MCF 10A (cell line): ENCODE measurements around the gene RPS3. TPM values are rescaled to one million over a fixed set of nuclear protein-coding genes. Genes with fewer than 3 reads are reported as not detected.

Source experiments
- BruUV-seq: library from RNA; stranded (reverse); fragments of 400-500 nt; replicated peaks from 2 replicates; lab custom pipeline; 2021; lab: Mats Ljungman, UMichigan
- CTCF ChIA-PET: fragments of 300-600 bp; sonication (Branson Sonifier 250); formaldehyde crosslinking; extraction: SDS; loops from one replicate; lab custom pipeline; 2021; ENCODE audit warnings: antibody characterized with exemption, inconsistent platforms; lab: Yijun Ruan, JAX
- POLR2A ChIA-PET: fragments of 300-600, 350-650 bp; sonication (Branson Sonifier 250); formaldehyde crosslinking; extraction: SDS; loops from one replicate; lab custom pipeline; 2020; ENCODE audit warnings: antibody characterized with exemption, inconsistent platforms; lab: Yijun Ruan, JAX
- DNase-seq: peaks from one replicate; pipeline ENCODE4 v3.0.0-alpha.2; 2018; ENCODE audit not compliant: unreplicated experiment
- H3K27ac Mint-ChIP-seq: one replicate; pipeline ENCODE4 v1.8.0; 2022; ENCODE audit warnings: mild to moderate bottlenecking, low read depth, mixed read lengths; ENCODE audit not compliant: unreplicated experiment
- H3K27me3 Mint-ChIP-seq: one replicate; pipeline ENCODE4 v1.8.0; 2022; ENCODE audit warnings: mixed read lengths; ENCODE audit not compliant: insufficient read depth, unreplicated experiment
- H3K36me3 Mint-ChIP-seq: one replicate; pipeline ENCODE4 v1.8.0; 2022; ENCODE audit warnings: mild to moderate bottlenecking, moderate library complexity, mixed read lengths; ENCODE audit not compliant: insufficient read depth, unreplicated experiment
- H3K4me1 Mint-ChIP-seq: one replicate; pipeline ENCODE4 v1.8.0; 2022; ENCODE audit warnings: mixed read lengths; ENCODE audit not compliant: insufficient read depth, unreplicated experiment
- H3K4me3 Mint-ChIP-seq: one replicate; pipeline ENCODE4 v1.8.0; 2022; ENCODE audit warnings: mild to moderate bottlenecking, moderate library complexity, mixed read lengths; ENCODE audit not compliant: unreplicated experiment
- H3K9me3 Mint-ChIP-seq: one replicate; pipeline ENCODE4 v1.8.0; 2022; ENCODE audit warnings: mixed read lengths; ENCODE audit not compliant: unreplicated experiment
- intact Hi-C: fragments of 100-400 bp; cut with micrococcal nuclease; formaldehyde crosslinking; loops from 2 replicates; pipeline ENCODE4 v1.14.1; 2022
- total RNA-seq: library from RNA; stranded (reverse); gene quantifications from 2 replicates; pipeline ENCODE4 v1.2.3, GENCODE V29; 2022
- TF ChIP-seq, protein P1 (sequence below): fragments of 200-600 bp; IDR thresholded peaks from one replicate; pipeline ENCODE4 v1.8.0; 2022; ENCODE audit warnings: antibody characterized with exemption, mild to moderate bottlenecking; ENCODE audit not compliant: unreplicated experiment

The RPS3 gene
- total RNA-seq, 1 experiment from 2014 or later, result 3,444 TPM

DNA sequence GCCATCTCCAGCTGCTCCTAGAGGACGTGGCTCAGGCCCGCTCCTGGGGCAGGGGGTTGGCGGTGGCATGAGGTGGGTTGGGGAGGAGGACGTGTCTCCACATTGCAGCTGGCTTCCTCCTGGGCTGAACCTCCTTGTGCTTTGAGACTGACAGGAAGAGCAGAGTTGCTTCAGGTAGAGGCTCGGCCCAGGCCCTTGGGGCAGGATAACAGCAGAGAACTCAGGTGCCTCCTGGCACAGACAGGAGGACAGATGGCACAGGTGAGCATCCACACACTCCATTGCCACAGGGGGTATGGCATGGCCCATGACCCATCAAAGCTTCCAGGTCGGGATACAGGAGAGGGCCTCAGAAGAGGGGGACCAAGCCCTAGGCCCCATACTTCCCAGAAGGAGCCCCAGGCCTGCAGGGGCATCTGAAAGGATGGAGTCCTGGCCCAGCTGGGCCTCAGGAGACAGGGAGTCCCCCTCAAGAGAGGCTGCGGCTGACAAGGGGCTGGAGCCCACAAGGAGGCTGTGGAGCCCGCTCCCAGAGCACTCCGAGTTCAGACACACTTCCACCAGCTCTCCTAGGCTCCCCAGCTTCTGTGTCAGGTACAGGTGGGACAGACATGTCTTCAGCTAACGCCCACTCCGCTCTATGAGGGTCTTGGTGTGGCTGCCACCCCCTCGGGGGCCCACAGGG is 35.7 kb downstream of the RPS3 start:
- no peaks in the 10 kb centered on the region for H3K4me1 Mint-ChIP-seq

DNA sequence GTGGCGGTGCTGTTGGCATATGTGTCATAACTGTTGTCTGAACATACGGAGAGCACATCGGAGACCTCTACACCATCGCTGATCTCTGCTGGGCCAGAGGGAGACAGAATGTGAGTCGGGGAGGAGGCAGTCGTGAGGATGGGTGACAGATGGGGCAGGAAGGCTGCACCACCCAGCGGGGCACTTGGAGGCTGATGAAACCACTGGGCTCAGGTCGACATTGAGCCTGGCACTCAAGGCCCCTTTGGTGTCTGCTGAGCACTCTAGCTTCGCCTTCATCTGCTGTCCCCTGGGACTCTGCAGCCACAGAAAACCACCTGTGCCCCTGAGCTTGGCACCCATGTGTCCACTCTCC is 36.2 kb downstream of the RPS3 start:
- TF ChIP-seq, protein P1, sequence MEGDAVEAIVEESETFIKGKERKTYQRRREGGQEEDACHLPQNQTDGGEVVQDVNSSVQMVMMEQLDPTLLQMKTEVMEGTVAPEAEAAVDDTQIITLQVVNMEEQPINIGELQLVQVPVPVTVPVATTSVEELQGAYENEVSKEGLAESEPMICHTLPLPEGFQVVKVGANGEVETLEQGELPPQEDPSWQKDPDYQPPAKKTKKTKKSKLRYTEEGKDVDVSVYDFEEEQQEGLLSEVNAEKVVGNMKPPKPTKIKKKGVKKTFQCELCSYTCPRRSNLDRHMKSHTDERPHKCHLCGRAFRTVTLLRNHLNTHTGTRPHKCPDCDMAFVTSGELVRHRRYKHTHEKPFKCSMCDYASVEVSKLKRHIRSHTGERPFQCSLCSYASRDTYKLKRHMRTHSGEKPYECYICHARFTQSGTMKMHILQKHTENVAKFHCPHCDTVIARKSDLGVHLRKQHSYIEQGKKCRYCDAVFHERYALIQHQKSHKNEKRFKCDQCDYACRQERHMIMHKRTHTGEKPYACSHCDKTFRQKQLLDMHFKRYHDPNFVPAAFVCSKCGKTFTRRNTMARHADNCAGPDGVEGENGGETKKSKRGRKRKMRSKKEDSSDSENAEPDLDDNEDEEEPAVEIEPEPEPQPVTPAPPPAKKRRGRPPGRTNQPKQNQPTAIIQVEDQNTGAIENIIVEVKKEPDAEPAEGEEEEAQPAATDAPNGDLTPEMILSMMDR, result no peak
- POLR2A ChIA-PET, result no interaction called here
- Mint-ChIP-seq H3K4me3 (no peak overlapping the region), H3K4me1 (no peaks in the 10 kb centered on the region), H3K36me3 (no peaks in the 10 kb centered on the region), H3K27ac (no peak overlapping the region), H3K9me3 (no peaks in the 10 kb centered on the region), H3K27me3 (peaks cover 29% of the 10 kb centered on the region)
- CTCF ChIA-PET, result interaction anchor here (0.9 kb wide), 1 partner anchor 90 kb away, joined by 3 read pairs; the partner anchor contains the start of gene GDPD5
- intact Hi-C loops, result no loop called here
- no TSS peak for BruUV-seq
- no peak for DNase-seq

More for the DNA sequence above, 35.7 kb downstream of the RPS3 start:
- H3K36me3 Mint-ChIP-seq, result no peaks in the 10 kb centered on the region
- BruUV-seq, result no TSS peak
- ChIA-PET POLR2A (no interaction called here), CTCF (interaction anchor here (1.9 kb wide), 1 partner anchor 10 kb away, joined by 9 read pairs; no protein-coding TSS in a partner anchor)
- intact Hi-C loops, result no loop called here
- no peak for DNase-seq
- no peak overlapping the region for H3K4me3 Mint-ChIP-seq
- H3K9me3 Mint-ChIP-seq, result no peaks in the 10 kb centered on the region
- peaks cover 33% of the 10 kb centered on the region for H3K27me3 Mint-ChIP-seq
- no peak overlapping the region for H3K27ac Mint-ChIP-seq
- TF ChIP-seq, protein P1, result no peak

DNA sequence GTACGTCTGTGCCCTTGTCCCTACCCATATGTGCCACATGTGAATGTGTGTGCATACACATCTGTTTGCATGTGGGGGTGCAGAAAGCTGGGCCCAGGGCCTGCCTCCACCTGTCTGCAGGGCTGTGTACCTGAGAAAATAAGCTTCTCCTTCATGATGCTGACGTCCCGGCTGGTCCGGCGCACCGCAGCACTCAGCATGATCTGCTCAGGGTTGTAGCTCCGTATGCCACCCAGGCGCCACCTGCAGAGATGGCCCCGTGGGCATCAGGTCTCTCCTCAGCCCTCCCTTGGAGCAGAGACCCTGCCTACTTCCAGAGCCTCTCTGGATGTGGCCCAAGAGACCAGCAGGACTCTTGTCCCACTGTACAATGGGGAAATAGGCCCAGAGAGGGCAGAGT is 37.5 kb downstream of the RPS3 start:
- DNase-seq, result no peak
- TF ChIP-seq, protein P1, result no peak
- CTCF ChIA-PET, result interaction anchor here (0.8 to 1.0 kb wide), 3 partner anchors 8 to 94 kb away, joined by 3 to 4 read pairs (median 4); partner anchors contain the start of gene GDPD5
- POLR2A ChIA-PET, result no interaction called here
- BruUV-seq, result no TSS peak
- no peak overlapping the region for H3K4me3 Mint-ChIP-seq
- no peaks in the 10 kb centered on the region for H3K9me3 Mint-ChIP-seq
- no peaks in the 10 kb centered on the region for H3K4me1 Mint-ChIP-seq
- intact Hi-C loops, result no loop called here
- no peak overlapping the region for H3K27ac Mint-ChIP-seq
- peaks cover 16% of the 10 kb centered on the region for H3K27me3 Mint-ChIP-seq
- no peaks in the 10 kb centered on the region for H3K36me3 Mint-ChIP-seq

DNA sequence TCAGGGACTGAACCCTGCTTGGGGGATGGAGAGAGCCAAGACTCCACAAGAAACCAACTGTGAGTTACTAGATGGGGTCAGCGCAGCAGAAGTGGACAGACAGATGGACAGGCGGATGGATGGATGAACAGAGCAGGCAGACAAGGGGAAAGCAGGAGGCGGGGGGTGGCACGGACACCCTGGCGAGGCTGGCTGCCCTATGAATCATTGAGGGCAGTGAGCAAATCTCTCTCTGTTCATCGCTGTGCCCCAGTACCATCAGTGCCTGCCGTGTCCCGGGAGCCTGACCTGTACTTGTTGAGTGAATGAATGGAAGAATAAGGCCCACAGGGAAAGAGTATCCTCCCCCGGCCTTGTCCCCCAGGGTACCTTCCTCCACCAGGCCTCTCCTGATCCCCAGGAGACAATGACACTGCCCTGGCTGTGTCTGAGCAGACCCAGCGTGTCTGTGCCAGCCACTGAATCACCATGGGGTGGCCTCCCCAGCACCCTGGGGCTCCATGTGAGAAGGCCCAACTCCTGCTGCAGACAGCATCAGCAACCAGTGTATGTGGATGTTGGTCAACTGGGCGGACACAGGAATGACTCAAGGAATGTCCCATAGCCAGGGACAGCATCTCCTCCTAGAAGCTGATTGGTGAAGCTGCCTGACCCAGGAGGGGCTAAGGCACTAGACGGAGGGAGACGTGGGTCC is 38.8 kb downstream of the RPS3 start:
- ChIA-PET CTCF (interaction anchor here (9.4 kb wide), 1 partner anchor 95 kb away, joined by 284 read pairs; no protein-coding TSS in a partner anchor), POLR2A (no interaction called here)
- H3K27ac Mint-ChIP-seq, result no peak overlapping the region
- TF ChIP-seq, protein P1, result no peak
- BruUV-seq, result no TSS peak
- no peak for DNase-seq
- H3K4me3 Mint-ChIP-seq, result no peak overlapping the region
- H3K9me3 Mint-ChIP-seq, result no peaks in the 10 kb centered on the region
- H3K27me3 Mint-ChIP-seq, result peaks cover 3% of the 10 kb centered on the region
- intact Hi-C loops, result no loop called here
- no peaks in the 10 kb centered on the region for H3K4me1 Mint-ChIP-seq
- no peaks in the 10 kb centered on the region for H3K36me3 Mint-ChIP-seq
